ENCODE data around the gene MOCOS. TPM values are rescaled to one million over a fixed set of nuclear protein-coding genes. Genes with fewer than 3 reads are reported as not detected.

The MOCOS gene
- total and polyA plus RNA-seq, 2 of the 13 experiments (the other 11 are each of a cell fraction or from before 2014, with no cell fraction given) = 7.7 to 15.4 TPM

- Histone ChIP-seq H3K27me3 (ENCODE audit: control insufficient read depth in 1 of 2, insufficient read depth in 2 of 2, low read length in 2 of 2) (peaks cover 0 to 31% of the 10 kb centered on the region in 2 experiments; a peak in 4 of 5 replicates), H3K9ac (ENCODE audit: insufficient read depth, low read depth, low read length) (no peak overlapping the region), H2AFZ (ENCODE audit: low read length) (no peak overlapping the region), H3K4me2 (ENCODE audit: low read depth, low read length) (no peak overlapping the region), H3K9me3 (ENCODE audit: low read length) (no peaks in the 10 kb centered on the region), H4K20me1 (ENCODE audit: insufficient read depth, low read length) (no peaks in the 10 kb centered on the region), H3K79me2 (ENCODE audit: insufficient read depth, low read length) (no peaks in the 10 kb centered on the region), H3K4me3 (replicated peaks in 1 of 3; ENCODE audit: insufficient read depth in 1 of 3, low read depth in 2 of 3, low read length in 3 of 3) (no peak overlapping the region), H3K4me1 (ENCODE audit: insufficient read depth, low read length) (no peaks in the 10 kb centered on the region), H3K36me3 (replicated peaks in 1 of 2; ENCODE audit: control insufficient read depth in 1 of 2, insufficient read depth in 2 of 2, low read length in 2 of 2) (no peaks in the 10 kb centered on the region), H3K27ac (ENCODE audit: extremely low read length, insufficient read depth, low read length) (no peak overlapping the region)
- FAIRE-seq (no peak), ATAC-seq (no peak), DNase-seq (ENCODE audit: low spot score) (no peak)
- ChIA-PET CTCF (ENCODE audit: low intra/inter-chr PET ratio, low total read pairs) (no interaction called here), POLR2A (no interaction called here)
- no peak for TF ChIP-seq ZBTB8A (CRISPR knock-in tag; IDR thresholded peaks at IDR 0.05; ENCODE audit: borderline replicate concordance, low read depth)
- no peak for TF ChIP-seq MYNN (CRISPR knock-in tag; IDR thresholded peaks at IDR 0.05; ENCODE audit: low read depth)
- TF ChIP-seq ZBTB44 (CRISPR knock-in tag; IDR thresholded peaks at IDR 0.05) = no peak
- no peak for TF ChIP-seq ZNF512 (CRISPR knock-in tag; IDR thresholded peaks at IDR 0.05)
- TF ChIP-seq LBX2 (CRISPR knock-in tag; IDR thresholded peaks at IDR 0.05; ENCODE audit: borderline replicate concordance) = no peak
- TF ChIP-seq FIP1L1 (IDR thresholded peaks at IDR 0.05; ENCODE audit: borderline replicate concordance, insufficient read depth, low read depth, low read length) = no peak
- TF ChIP-seq ZNF576 (CRISPR knock-in tag; IDR thresholded peaks at IDR 0.05) = no peak
- no peak for TF ChIP-seq ZNF569 (CRISPR knock-in tag; IDR thresholded peaks at IDR 0.05; ENCODE audit: borderline replicate concordance)
- TF ChIP-seq MYPOP (CRISPR knock-in tag; IDR thresholded peaks at IDR 0.05) = no peak
- no peak for TF ChIP-seq SP1 (IDR thresholded peaks at IDR 0.05)
- TF ChIP-seq SP1 (CRISPR knock-in tag; IDR thresholded peaks at IDR 0.05) = no peak
- TF ChIP-seq ZFY (CRISPR knock-in tag; IDR thresholded peaks at IDR 0.05) = no peak
- no peak for TF ChIP-seq IRX3 (CRISPR knock-in tag; IDR thresholded peaks at IDR 0.05; ENCODE audit: borderline replicate concordance, low read depth)
- WGBS (ENCODE audit: low lambda C conversion rate) = 0% methylated on average over 1 of the region's 2 CpGs
- in situ Hi-C loops (cut with HindIII; ENCODE audit: extremely low pct_ligation_motif_present, low pct_unique_long_range_greater_than_20kb) = no loop called here
- no TSS peak for BruUV-seq (replicated peaks)
- intact Hi-C loops (cut with micrococcal nuclease; ENCODE audit: unreplicated experiment) = no loop called here
Observed at GRCh38 chr18:36302676-36303075, 115.4 kb downstream of the MOCOS start.
